HG03565 (cell line): Measurements from ENCODE around the gene KLC3.

Source experiments
- ATAC-seq: cut with Tn5 transposase; IDR thresholded peaks from one replicate; pipeline ENCODE4 v1.9.1; 2021; ENCODE audit warnings: mild to moderate bottlenecking, moderate library complexity; ENCODE audit not compliant: unreplicated experiment

The KLC3 gene

DNA sequence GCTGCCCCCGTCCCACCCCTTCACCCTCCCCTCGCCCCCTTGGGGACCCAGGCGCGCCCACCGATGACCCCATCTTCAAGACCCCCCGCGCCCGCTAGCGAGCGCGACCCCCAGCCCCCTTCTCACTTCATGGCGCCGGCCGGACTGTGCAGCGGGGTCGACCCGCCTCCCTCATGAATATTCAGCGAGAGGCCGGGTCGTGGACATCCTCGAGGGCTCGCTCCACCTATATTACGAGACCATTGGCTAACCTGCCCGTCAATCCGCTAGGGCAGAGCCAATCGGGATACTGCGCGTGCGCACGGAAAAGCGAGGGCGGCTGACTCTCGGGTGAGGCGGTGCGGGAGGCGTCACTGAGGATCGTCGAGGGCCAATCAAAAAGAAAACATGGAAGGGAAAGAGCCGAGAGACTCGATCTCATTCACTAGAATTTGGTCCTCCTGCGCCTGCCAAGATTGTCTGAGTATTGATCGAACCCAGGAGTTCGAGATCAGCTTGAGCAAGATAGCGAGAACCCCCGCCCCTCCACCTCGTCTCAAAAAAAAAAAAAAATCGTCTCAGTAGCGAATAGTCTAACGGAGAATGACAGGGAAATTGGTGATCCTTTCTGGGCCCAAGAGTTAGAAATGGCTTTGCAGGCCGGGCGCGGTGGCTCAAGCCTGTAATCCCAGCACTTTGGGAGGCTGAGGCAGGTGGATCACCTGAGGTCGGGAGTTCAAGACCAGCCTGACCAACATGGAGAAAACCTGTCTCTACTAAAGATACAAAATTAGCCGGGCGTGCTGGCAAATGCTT is 30.1 kb downstream of the KLC3 start, which contains the start of gene ERCC2:
Gene ERCC2, minus strand, starts transcription at position 164 of the 795 bp plus-strand sequence. Its CDS starts 33 bp downstream, at position 131.
- ATAC-seq: peak; percentile 97

DNA sequence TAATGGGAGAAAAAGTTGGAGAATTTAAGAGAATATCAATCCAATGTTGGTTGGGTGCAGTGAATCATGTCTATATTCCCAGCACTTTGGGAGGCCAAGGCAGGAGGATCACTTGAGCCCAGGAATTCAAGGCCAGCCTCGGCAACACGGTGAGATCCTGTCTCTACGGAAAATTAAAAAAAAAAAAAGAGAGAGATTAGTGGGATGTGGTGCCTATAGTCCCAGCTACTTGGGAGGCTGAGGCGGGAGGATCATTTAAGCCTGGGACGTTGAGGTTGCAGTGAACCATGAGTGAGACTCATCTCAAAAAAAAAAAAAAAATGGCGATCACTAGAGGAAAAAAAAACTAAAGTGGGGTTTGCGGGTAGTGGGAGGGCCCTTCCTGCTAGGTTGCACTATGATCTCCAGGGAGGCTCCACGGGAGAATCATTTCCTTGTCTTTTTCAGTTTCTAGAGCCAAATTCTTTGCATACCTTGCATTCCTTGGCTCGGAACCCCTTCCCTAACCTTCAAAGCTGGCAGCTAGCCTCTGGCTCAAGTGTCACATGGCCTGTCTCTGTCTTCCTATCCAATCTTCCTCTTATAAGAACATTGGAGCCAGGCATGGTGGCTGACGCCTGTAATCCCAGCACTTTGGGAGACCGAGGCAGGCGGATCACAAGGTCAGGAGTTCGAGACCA is 35.6 kb downstream of the KLC3 start:
- ATAC-seq: no peak

DNA sequence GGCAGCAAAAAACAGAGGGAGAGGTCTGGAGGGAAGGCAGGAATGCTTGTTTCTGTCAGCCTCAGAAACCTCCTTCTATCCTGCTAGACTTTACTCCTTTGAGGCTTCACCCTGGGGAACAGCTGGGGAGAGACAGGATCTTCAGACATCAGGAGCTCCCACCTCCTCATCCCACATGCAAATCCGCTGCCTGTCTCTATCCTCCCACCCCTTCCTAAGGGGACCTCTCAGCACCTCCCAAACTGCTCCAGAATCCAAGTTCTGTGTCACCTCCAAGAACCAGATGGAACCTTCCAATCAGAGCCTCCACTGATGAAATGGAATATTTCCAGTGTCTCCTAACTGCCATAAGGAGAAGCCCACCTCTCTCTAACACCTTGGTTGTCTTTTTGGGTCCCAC is 39.6 kb downstream of the KLC3 start:
- no peak for ATAC-seq

DNA sequence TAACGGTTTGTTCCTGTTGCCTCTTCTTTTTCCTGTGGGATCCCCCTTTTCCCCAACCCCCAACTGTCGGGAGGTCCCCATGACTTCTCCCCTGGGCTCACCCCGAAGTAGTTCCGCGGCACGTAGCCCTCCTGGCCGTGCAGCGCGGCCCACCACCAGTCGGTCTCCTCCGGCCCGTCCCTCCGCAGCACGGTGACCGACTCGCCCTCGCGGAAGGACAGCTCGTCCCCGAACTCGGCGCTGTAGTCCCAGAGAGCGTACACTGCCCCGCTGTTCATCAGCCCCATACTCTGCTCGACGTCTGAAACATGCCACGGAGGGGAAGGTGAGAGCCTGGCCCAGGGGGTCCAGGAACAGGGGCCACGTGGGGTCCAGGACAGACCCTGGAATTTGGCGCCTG is 41.9 kb downstream of the KLC3 start:
- no peak for ATAC-seq

DNA sequence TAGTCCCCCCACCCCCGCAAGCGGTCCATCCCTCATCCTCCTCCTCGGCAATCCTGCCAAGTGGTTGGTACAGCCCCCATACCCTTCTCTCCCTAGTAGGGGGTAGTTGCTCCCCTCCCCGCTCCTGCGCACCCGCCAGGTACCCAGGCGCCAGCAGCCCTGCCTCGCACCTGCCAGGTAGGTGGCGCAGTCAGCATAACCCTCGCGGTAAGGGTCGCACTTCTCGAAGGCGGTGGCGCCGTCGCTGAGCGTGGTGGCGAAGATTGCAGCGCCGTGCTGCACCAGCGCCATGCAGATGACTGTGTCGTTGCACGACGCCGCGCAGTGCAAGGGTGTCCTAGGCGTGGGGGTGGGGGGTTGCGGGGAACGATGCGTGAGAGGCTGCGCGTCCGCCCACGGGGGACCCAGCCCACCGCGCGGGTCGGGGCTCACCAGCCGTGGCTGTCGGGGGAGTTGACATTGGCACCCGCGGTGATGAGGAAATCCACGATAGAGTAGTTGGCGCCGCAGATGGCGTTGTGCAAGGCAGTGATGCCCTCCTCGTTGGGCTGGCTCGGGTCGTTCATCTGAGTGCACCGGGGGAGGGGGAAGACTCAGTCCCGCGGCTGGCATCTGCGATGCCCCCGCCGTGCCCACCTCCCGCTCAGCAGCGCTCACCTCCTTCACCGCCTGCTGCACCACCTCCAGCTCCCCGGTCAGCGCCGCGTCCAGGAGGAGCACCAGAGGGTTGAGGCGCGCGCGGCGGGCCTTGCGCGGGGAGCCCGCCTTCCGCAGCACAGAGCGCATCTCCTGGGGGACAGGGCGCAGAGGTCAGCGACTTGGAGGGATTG is 45.1 kb downstream of the KLC3 start:
- no peak for ATAC-seq

DNA sequence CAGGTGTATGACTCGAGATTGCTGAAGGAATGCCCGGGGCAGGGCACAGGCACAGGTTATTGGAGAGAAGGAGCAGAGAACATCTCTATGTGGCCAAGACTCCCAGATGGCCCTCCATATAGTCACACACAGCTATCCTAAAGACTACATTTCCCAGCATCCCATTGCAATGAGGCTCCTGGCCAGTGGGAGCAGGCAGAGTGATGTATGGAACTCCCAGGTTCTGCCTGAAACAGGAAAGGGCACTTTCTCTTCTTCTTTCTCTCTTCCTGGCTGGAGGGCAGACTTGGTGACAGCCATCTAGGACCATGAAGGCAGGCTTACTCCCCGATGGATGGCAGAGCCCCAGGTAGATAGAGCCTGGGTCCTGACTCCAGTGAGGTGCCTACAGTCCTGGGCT is 50.8 kb downstream of the KLC3 start:
- ATAC-seq: no peak

DNA sequence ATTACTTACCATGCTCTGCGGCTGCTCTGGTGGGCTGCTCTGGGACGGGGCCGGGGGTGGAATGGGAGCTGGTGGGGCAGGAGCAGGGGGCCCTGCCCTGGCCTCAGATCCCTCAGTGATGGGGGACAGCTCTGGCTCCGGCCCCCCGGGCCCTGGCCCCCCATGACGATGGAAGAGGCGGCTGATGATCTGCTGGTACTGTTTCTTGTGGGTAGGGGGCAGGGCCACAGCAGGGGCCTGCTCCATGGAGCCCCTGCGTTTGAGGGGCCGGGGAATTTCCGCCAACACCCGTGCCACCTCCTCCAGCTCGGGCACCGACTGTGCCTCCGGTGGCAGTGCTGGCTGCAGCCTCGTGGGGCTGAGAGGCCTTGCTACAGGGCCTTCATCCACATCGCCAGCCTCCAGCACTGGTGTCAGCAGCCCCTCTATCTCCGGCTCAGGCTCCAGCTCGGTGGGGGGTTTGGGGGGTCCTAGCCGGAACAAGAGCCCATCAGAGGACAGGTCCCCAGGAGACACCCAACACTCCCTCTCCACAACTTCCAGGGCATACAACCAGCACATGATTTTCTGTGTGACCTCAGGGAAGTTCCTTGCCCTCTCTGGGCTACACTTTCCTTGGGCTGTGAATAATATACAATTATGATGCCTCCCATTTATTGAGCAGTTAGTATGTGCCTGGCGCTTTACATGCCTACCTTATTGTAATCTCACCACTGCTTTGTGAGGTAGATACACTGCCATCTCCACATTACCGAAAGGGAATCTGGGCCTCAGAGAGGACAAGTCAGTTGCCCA is 51.5 kb downstream of the KLC3 start:
- ATAC-seq: no peak

DNA sequence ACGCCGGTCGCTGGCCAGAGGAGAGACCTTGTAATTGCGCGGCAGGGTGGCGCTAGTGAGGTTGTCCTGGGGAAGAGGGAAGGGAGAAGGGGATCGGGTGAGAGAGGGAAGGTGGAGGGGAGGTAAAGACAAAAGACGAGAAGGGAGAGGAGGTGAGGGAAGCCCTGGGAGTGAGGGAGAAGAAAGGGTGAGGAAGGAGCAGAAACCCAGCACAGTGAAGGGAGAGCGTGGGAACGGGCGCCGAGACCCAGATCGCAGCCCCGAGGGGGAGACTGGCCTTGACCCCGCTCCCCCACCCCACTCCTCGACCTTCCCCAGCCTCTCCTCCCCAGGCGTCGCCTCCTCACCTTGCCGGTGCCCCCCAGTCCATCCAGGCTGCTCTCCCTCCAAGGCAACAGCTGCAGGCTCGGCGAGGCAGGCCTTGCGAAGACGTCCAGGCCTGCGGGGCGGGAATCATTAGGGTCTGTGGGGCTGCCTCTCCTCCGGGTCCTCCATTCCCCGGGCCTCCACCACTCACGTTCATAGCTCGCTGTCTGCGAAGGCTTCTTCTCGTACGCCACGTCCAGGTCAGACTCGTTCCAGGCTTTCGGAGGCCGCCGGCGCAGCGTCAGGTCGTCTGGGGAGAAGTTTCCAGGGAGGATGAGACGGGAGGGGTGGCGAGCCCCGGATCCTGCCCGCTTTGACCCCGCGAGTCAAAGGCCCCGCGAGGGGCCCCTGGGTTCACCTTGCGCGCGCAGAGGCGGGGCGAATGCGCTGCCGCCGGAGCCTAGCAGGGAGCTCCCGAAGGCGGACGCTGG is 55.5 kb downstream of the KLC3 start:
- ATAC-seq: no peak

DNA sequence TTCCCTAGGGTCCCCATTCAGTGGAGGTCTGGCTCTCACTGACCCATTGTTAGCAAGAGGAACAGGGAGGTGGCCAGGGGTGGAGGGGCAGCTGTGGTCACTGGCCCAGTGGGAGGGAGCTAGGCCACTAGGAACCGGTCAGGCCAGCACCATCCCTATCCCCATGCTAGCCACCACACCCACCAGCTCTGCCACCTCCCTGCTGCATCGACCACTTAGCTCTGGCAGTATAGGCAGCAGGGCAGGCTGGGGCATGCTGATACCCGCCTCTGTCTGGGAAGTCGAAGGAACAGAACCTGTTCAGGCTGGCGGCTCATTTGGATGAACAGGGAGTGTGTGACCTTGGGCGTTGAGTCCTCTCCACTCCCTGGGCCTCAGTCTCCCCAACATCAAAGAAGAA is 59.6 kb downstream of the KLC3 start:
- no peak for ATAC-seq
